Transverse colon (tissue), 4 donors: ENCODE results near the gene ENTPD8. TPM values are rescaled to one million over a fixed set of nuclear protein-coding genes. Genes with fewer than 3 reads are reported as not detected.

ENCODE experiments used
- DNase-seq: peaks from one replicate; pipeline ENCODE4 v3.0.0-alpha.2; 2019
- H3K27ac ChIP-seq, 4 donors: fragments of 200-600 bp; sonication (generic); 2 replicates each; pipeline ENCODE4 v1.5.1; 2016 to 2018; ENCODE audit warnings: inconsistent platforms in 4 of 4
- H3K27me3 ChIP-seq: fragments of 200-600 bp; sonication (generic); 2 replicates; pipeline ENCODE4 v1.5.1; 2017; ENCODE audit warnings: inconsistent platforms
- H3K36me3 ChIP-seq, 4 donors: fragments of 200-600 bp; sonication (generic); 2 replicates each; pipeline ENCODE4 v1.5.1; 2017 to 2019; ENCODE audit warnings: inconsistent platforms in 4 of 4
- H3K4me1 ChIP-seq, 4 donors: fragments of 200-600 bp; sonication (generic); 2 replicates each; pipeline ENCODE4 v1.5.1; 2017 to 2020; ENCODE audit warnings: inconsistent platforms in 4 of 4
- H3K4me3 ChIP-seq, 4 donors: fragments of 200-600 bp; sonication (generic); 1 replicate in 1 of 4; 2 replicates in 3 of 4; pipeline versions ENCODE4 v1.5.1 to v1.6.1; 2017 to 2019; ENCODE audit warnings: inconsistent platforms in 4 of 4
- H3K9me3 ChIP-seq, 2 donors: fragments of 200-600 bp; sonication (generic); 2 replicates each; pipeline ENCODE4 v1.5.1; 2017 to 2019; ENCODE audit warnings: inconsistent platforms in 2 of 2
- CTCF ChIP-seq, 5 experiments: fragments of 200-600 bp in 3 of 5; fragments of 450-650 bp in 2 of 5; sonication (generic) in 3 of 5; IDR thresholded peaks; 1 replicate in 2 of 5; 2 replicates in 3 of 5; pipeline ENCODE4 v1.5.1; 2016 to 2017; ENCODE audit warnings: antibody characterized with exemption in 5 of 5, inconsistent platforms in 3 of 5, mild to moderate bottlenecking in 2 of 5, moderate library complexity in 1 of 5
- EP300 ChIP-seq: sonication (generic); formaldehyde crosslinking; IDR thresholded peaks from one replicate; pipeline ENCODE4 v1.6.1; 2017; ENCODE audit warnings: antibody characterized with exemption, low read depth
- POLR2A ChIP-seq: fragments of 450-650 bp; IDR thresholded peaks from one replicate; pipeline ENCODE4 v1.6.1; 2016; ENCODE audit warnings: antibody characterized with exemption, mild to moderate bottlenecking, moderate library complexity
- POLR2AphosphoS5 ChIP-seq, 3 donors: sonication (generic); formaldehyde crosslinking; IDR thresholded peaks; one replicate each; pipeline ENCODE4 v1.6.1; 2016; ENCODE audit warnings: antibody characterized with exemption in 3 of 3
- WGBS, 2 donors: methylation state at CpG; one replicate each; pipeline ENCODE4 v1.1.5; 2018; ENCODE audit warnings: low coverage in 1 of 2; 5-methylcytosine and 5-hydroxymethylcytosine counted together
- in situ Hi-C, 4 donors: fragments of 200-750 bp; cut with MboI; loops; one replicate each; pipeline versions ENCODE4 v1.15.0 to v1.15.1; 2017; ENCODE audit warnings: low sequenced_read_pairs in 3 of 4, low pct_ligation_motif_present in 1 of 4, low pct_unique_long_range_greater_than_20kb in 1 of 4
- intact Hi-C: fragments of 100-400 bp; cut with DNase I; formaldehyde crosslinking; loops from one replicate; pipeline ENCODE4 v1.15.1; 2023; ENCODE audit warnings: low total_unique reads
- total RNA-seq, 4 donors: library from RNA; depleted of rRNA; stranded (reverse); fragments of >200 nt; gene quantifications; one replicate each; pipeline ENCODE4 v1.1.0, GENCODE V29; 2016

The ENTPD8 gene
- total RNA-seq, 4 donors from 2014 or later: 20.7 to 109 (median 63.8) TPM

GRCh38 chr9:137462986-137463930, 22.1 kb upstream of the ENTPD8 start:
- H3K4me3 ChIP-seq: no peak overlapping the region
- H3K4me1 ChIP-seq: peaks cover 9 to 15% (median 12%) of the 10 kb centered on the region in 4 donors
- in situ Hi-C loops (no loop called here), intact Hi-C loops (no loop called here)
- H3K36me3 ChIP-seq: no peaks in the 10 kb centered on the region
- TF ChIP-seq POLR2A: no peak
- no peak for TF ChIP-seq POLR2AphosphoS5 (IDR thresholded peaks at IDR 0.05)
- no peak for TF ChIP-seq EP300
- no peak for TF ChIP-seq CTCF (IDR thresholded peaks at IDR 0.05)
- DNase-seq: no peak
- WGBS, 2 donors: 92 to 100% methylated on average over 2 to 19 of the region's 30 CpGs
- no peak overlapping the region for H3K27ac ChIP-seq
- no peaks in the 10 kb centered on the region for H3K27me3 ChIP-seq
- no peaks in the 10 kb centered on the region for H3K9me3 ChIP-seq

GRCh38 chr9:137462396-137462985, 21.3 kb upstream of the ENTPD8 start:
- no peak for DNase-seq
- Histone ChIP-seq H3K4me3 (no peak overlapping the region), H3K36me3 (no peaks in the 10 kb centered on the region), H3K27me3 (no peaks in the 10 kb centered on the region), H3K9me3 (no peaks in the 10 kb centered on the region), H3K4me1 (peaks cover 12 to 22% (median 19%) of the 10 kb centered on the region in 4 donors), H3K27ac (no peak overlapping the region)
- intact Hi-C loops: no loop called here
- TF ChIP-seq EP300 (no peak), POLR2A (no peak), POLR2AphosphoS5 (IDR thresholded peaks at IDR 0.05) (no peak), CTCF (IDR thresholded peaks at IDR 0.05) (no peak)
- 93% methylated on average over 20 of the region's 25 CpGs; no CpG with 5 or more reads in 1 of the 2 donors for WGBS, 2 donors
- in situ Hi-C loops: no loop called here

GRCh38 chr9:137461663-137462395, 20.7 kb upstream of the ENTPD8 start:
- intact Hi-C loops: no loop called here
- in situ Hi-C loops: no loop called here
- Histone ChIP-seq H3K27ac (no peak overlapping the region), H3K27me3 (no peaks in the 10 kb centered on the region), H3K36me3 (no peaks in the 10 kb centered on the region), H3K4me1 (peaks cover 12 to 22% (median 19%) of the 10 kb centered on the region in 4 donors), H3K4me3 (no peak overlapping the region), H3K9me3 (no peaks in the 10 kb centered on the region)
- WGBS, 2 donors: 58% methylated on average over 34 of the region's 52 CpGs; no CpG with 5 or more reads in 1 of the 2 donors
- TF ChIP-seq POLR2A: peak; percentile 37
- TF ChIP-seq CTCF (IDR thresholded peaks at IDR 0.05): peak in 1 of 5 experiments; percentile 23
- TF ChIP-seq POLR2AphosphoS5 (IDR thresholded peaks at IDR 0.05): no peak
- peak; percentile 76 for DNase-seq

DNA sequence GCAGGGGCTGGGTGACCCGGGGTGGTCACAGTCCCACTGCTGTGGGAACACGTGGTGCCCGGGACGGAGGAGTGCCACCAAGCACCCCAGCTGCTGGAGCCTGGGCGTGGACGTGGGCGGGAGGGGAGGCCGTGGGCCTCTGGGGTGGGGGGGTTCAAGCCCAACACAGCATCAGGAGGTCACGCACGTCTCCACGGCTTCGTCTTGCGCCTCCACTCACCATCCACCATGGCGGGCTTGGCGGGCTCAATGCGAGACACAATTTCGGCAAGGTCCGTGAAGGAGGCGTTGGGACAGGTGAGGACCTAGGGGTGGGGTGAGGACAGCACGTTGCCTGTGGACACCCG, 20.1 kb upstream of the ENTPD8 start:
- Histone ChIP-seq H3K4me3 (no peak overlapping the region), H3K4me1 (peaks cover 12 to 22% (median 19%) of the 10 kb centered on the region in 4 donors), H3K27me3 (no peaks in the 10 kb centered on the region), H3K9me3 (no peaks in the 10 kb centered on the region), H3K36me3 (no peaks in the 10 kb centered on the region), H3K27ac (no peak overlapping the region)
- WGBS, 2 donors: 83% methylated on average over 20 of the region's 21 CpGs; no CpG with 5 or more reads in 1 of the 2 donors
- DNase-seq: no peak
- TF ChIP-seq POLR2AphosphoS5 (IDR thresholded peaks at IDR 0.05) (no peak), POLR2A (no peak), CTCF (IDR thresholded peaks at IDR 0.05) (no peak), EP300 (no peak)
- in situ Hi-C loops (no loop called here), intact Hi-C loops (no loop called here)
